IMR-90 (cell line): ENCODE measurements around the gene TAF11.

ENCODE experiments used
- CEBPB ChIP-seq: IDR thresholded peaks from 2 replicates; pipeline ENCODE4 v1.6.1; 2012; ENCODE audit warnings: low read depth, low read length, improper control_type of control experiment
- CHD1 ChIP-seq: IDR thresholded peaks from 2 replicates; pipeline ENCODE4 v1.6.1; 2012; ENCODE audit warnings: low read depth, low read length, improper control_type of control experiment
- CTCF ChIP-seq: conservative IDR thresholded peaks from 2 replicates; pipeline ENCODE4 v1.5.1; 2012; ENCODE audit warnings: mild to moderate bottlenecking, low read depth, low read length, improper control_type of control experiment
- FOS ChIP-seq: fragments of 150-350 bp; IDR thresholded peaks from 2 replicates; pipeline ENCODE4 v1.6.1; 2016; ENCODE audit warnings: low read depth, low read length
- MAFK ChIP-seq: IDR thresholded peaks from 2 replicates; pipeline ENCODE4 v1.6.1; 2012; ENCODE audit warnings: low read depth, low read length, improper control_type of control experiment
- MAZ ChIP-seq: IDR thresholded peaks from 2 replicates; pipeline ENCODE4 v1.6.1; 2012; ENCODE audit warnings: low read depth, mild to moderate bottlenecking, low read length, improper control_type of control experiment, moderate library complexity, borderline replicate concordance
- NFE2L2 ChIP-seq: fragments of 150-350 bp; IDR thresholded peaks from 2 replicates; pipeline ENCODE4 v1.6.1; 2016; ENCODE audit warnings: low read depth, mild to moderate bottlenecking, low read length
- POLR2A ChIP-seq: IDR thresholded peaks from 2 replicates; pipeline ENCODE4 v1.6.1; 2012; ENCODE audit warnings: mild to moderate bottlenecking, low read depth, low read length
- RAD21 ChIP-seq: IDR thresholded peaks from 2 replicates; pipeline ENCODE4 v1.6.1; 2012; ENCODE audit warnings: low read length, improper control_type of control experiment
- RCOR1 ChIP-seq: IDR thresholded peaks from 2 replicates; pipeline ENCODE4 v1.6.1; 2012; ENCODE audit warnings: mild to moderate bottlenecking, low read length, improper control_type of control experiment; ENCODE audit not compliant: insufficient replicate concordance
- RFX5 ChIP-seq: IDR thresholded peaks from 2 replicates; pipeline ENCODE4 v1.8.0; 2012; ENCODE audit warnings: low read depth, mild to moderate bottlenecking, low read length, moderate library complexity
- SMC3 ChIP-seq: fragments of 150-350 bp; IDR thresholded peaks from 2 replicates; pipeline ENCODE4 v1.6.1; 2016; ENCODE audit warnings: low read depth, mild to moderate bottlenecking, antibody characterized with exemption, low read length, moderate library complexity
- TF ChIP-seq, protein P1 (sequence below): fragments of 150-350 bp; IDR thresholded peaks from 2 replicates; pipeline ENCODE4 v1.6.1; 2016; ENCODE audit warnings: low read depth, mild to moderate bottlenecking, low read length, moderate library complexity, borderline replicate concordance
- TF ChIP-seq, protein P2 (sequence below): fragments of 150-350 bp; IDR thresholded peaks from 2 replicates; pipeline ENCODE4 v1.6.1; 2017; ENCODE audit warnings: mild to moderate bottlenecking, antibody characterized with exemption, low read length, low read depth

DNA sequence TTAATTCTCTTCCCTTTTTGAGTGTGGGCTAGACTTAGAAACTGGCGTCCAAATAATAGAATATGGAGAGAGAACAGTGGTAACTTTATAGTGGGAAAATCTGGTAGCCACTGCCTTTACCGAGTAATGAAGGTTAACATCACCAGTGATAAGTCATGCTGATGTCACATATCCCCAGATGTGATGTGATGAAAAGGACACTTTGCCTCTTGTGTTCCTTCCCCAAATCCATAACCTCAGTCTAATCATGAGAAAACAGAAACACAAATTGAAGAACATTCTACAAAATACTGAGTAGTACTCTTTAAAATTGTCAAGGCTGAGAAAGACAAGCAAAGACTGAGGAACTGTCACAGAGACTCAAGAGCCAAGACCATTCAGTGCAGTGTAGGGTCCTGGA, 19.0 kb upstream of the TAF11 start:
- TF ChIP-seq CTCF (no peak), FOS (no peak), RCOR1 (no peak), POLR2A (no peak), NFE2L2 (no peak), CEBPB (no peak), CHD1 (no peak), MAZ (no peak), RFX5 (no peak), RAD21 (no peak), SMC3 (no peak), MAFK (no peak)
- TF ChIP-seq, protein P1, sequence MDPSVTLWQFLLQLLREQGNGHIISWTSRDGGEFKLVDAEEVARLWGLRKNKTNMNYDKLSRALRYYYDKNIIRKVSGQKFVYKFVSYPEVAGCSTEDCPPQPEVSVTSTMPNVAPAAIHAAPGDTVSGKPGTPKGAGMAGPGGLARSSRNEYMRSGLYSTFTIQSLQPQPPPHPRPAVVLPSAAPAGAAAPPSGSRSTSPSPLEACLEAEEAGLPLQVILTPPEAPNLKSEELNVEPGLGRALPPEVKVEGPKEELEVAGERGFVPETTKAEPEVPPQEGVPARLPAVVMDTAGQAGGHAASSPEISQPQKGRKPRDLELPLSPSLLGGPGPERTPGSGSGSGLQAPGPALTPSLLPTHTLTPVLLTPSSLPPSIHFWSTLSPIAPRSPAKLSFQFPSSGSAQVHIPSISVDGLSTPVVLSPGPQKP, result no peak
- TF ChIP-seq, protein P2, sequence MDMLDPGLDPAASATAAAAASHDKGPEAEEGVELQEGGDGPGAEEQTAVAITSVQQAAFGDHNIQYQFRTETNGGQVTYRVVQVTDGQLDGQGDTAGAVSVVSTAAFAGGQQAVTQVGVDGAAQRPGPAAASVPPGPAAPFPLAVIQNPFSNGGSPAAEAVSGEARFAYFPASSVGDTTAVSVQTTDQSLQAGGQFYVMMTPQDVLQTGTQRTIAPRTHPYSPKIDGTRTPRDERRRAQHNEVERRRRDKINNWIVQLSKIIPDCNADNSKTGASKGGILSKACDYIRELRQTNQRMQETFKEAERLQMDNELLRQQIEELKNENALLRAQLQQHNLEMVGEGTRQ, result no peak
